ENCODE measurements around the gene PADI6. TPM values are rescaled to one million over a fixed set of nuclear protein-coding genes. Genes with fewer than 3 reads are reported as not detected.

PADI6 gene
- total and polyA plus RNA-seq, 9 of the 15 experiments (the other 6 are each of a cell fraction or from before 2014, with no cell fraction given): not detected

GRCh38 chr1:17404820-17405219 lies 32.8 kb downstream of the PADI6 start (continued):
- 0 out of 2 replicates have a peak, but pooled peaks have one; percentile 11 for TF ChIP-seq VEZF1 (CRISPR knock-in tag; IDR thresholded peaks at IDR 0.05)
- TF ChIP-seq YY1 (IDR thresholded peaks at IDR 0.05; ENCODE audit: borderline replicate concordance in 1 of 3, control insufficient read depth in 1 of 3, extremely low read depth in 1 of 3, insufficient read depth in 3 of 3, insufficient read length in 1 of 3, insufficient replicate concordance in 2 of 3, low read depth in 1 of 3, low read length in 2 of 3): peak in 1 of 3 experiments; percentile 73
- no peak for TF ChIP-seq ZC3H8 (IDR thresholded peaks at IDR 0.05)
- no peak for TF ChIP-seq KLF13 (tag; IDR thresholded peaks at IDR 0.05; ENCODE audit: borderline replicate concordance, low read depth)
- TF ChIP-seq USF1 (CRISPR knock-in tag; IDR thresholded peaks at IDR 0.05): 0 out of 2 replicates have a peak, but pooled peaks have one; percentile 27
- TF ChIP-seq POLR2G (IDR thresholded peaks at IDR 0.05; ENCODE audit: low read depth, low read length): peak; percentile 59
- TF ChIP-seq CAMTA2 (CRISPR knock-in tag; conservative IDR thresholded peaks at IDR 0.05): no peak
- TF ChIP-seq RBM15 (IDR thresholded peaks at IDR 0.05; ENCODE audit: insufficient read depth, low read length): no peak
- TF ChIP-seq CCAR2 (IDR thresholded peaks at IDR 0.05; ENCODE audit: low read depth, low read length): no peak
- TF ChIP-seq NCOA6 (IDR thresholded peaks at IDR 0.05): no peak
- TF ChIP-seq DEAF1 (CRISPR knock-in tag; IDR thresholded peaks at IDR 0.05): no peak
- no peak for TF ChIP-seq SREBF1 (IDR thresholded peaks at IDR 0.05; ENCODE audit: borderline replicate concordance, low read depth, low read length)
- 0 out of 2 replicates have a peak, but pooled peaks have one; percentile 38 for TF ChIP-seq USF2 (CRISPR knock-in tag; IDR thresholded peaks at IDR 0.05)
- TF ChIP-seq ZNF134 (CRISPR knock-in tag; conservative IDR thresholded peaks at IDR 0.05): no peak
- no peak for TF ChIP-seq E2F3 (CRISPR knock-in tag; IDR thresholded peaks at IDR 0.05)
- TF ChIP-seq SIX5 (IDR thresholded peaks at IDR 0.05; ENCODE audit: borderline replicate concordance in 1 of 2, insufficient read depth in 1 of 2, low read depth in 1 of 2, low read length in 2 of 2): no peak
- TF ChIP-seq CBX5 (IDR thresholded peaks at IDR 0.05; ENCODE audit: borderline replicate concordance, low read depth): no peak
- TF ChIP-seq NFIC (IDR thresholded peaks at IDR 0.05): no peak
- no peak for TF ChIP-seq NKRF (IDR thresholded peaks at IDR 0.05; ENCODE audit: borderline replicate concordance)
- no peak for TF ChIP-seq TOE1 (IDR thresholded peaks at IDR 0.05; ENCODE audit: borderline replicate concordance)
- TF ChIP-seq TOE1 (CRISPR knock-in tag; IDR thresholded peaks at IDR 0.05; ENCODE audit: borderline replicate concordance, low read depth): no peak
- TF ChIP-seq ATF1 (CRISPR knock-in tag; IDR thresholded peaks at IDR 0.05): no peak
- no peak for TF ChIP-seq ATF1 (tag; IDR thresholded peaks at IDR 0.05)
